NCI-H82 treated with DMSO at 0.1 percent for 48 hours (cell line): ENCODE results near the gene NOTCH4.

Source experiments
- DNase-seq: peaks from one replicate; lab custom pipeline; 2025; ENCODE audit not compliant: unreplicated experiment; lab: John Stamatoyannopoulos, UW

The NOTCH4 gene

DNA sequence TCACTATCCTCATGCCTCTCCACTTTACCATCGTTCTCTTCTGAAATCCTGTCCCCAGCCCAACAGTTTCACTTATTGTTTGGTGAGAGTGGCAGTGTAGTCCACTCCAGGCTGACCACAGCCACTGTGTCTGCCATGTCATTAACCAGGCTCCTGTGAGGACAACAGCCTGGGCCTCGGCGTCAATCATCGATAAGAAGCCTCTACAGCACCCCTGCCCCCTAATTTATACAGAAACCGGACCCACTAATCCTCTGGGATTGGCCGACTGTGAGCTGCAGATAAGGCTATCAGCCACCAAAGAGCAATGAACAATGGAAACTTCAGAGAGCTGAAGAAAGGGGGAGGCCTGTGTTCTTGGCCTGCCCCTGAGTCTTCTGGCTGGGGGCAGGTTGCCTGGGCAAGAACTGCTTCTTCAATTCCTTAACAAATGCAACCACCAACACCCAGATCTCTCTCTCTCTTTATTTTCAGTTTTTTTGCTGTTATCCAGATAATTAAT, 56.1 kb downstream of the NOTCH4 start:
- DNase-seq = no peak

DNA sequence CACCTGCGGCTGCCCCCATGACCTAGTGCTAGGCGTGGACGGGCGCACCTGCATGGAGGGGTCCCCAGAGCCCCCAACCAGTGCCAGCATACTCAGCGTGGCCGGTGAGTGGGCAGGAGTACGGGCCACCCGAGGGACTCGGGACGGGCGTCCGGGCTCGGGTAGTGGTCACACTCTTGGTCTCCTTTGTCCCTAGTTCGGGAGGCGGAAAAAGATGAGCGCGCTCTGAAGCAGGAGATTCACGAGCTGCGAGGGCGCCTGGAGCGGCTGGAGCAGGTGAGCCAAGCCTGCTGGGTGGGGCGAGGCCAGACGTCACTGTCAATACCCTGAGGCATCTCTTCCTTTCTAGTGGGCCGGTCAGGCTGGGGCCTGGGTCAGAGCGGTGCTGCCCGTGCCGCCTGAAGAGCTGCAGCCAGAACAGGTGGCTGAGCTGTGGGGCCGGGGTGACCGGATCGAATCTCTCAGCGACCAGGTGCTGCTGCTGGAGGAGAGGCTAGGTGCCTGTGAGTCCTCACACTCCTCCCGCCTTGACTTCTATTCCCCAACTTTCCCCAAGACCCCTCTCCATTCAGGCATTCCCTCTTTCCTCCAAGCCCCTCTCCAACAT, 56.6 kb downstream of the NOTCH4 start:
- no peak for DNase-seq

DNA sequence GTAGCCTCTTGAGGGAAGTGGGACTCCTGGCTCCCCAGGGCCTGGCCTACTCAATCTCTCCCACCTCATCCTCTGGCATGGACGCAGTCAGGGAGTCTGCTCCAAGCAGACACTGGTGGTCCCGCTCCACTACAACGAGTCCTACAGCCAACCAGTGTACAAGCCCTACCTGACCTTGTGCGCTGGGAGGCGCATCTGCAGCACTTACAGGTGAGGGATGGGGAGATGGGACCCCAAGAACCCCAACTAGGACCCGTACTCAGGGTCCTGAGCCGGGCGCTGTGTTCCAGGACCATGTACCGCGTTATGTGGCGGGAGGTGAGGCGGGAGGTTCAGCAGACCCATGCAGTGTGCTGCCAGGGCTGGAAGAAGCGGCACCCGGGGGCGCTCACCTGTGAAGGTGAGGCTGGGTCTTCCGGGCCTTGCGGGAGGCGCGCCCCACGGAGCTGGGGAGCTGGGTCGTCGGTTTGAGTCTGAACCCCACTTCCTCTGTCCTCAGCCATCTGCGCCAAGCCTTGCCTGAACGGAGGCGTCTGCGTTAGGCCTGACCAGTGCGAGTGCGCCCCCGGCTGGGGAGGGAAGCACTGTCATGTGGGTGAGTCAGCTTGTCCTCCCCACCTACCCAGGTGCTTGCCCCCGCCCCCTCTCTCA, 57.3 kb downstream of the NOTCH4 start:
- DNase-seq = no peak

DNA sequence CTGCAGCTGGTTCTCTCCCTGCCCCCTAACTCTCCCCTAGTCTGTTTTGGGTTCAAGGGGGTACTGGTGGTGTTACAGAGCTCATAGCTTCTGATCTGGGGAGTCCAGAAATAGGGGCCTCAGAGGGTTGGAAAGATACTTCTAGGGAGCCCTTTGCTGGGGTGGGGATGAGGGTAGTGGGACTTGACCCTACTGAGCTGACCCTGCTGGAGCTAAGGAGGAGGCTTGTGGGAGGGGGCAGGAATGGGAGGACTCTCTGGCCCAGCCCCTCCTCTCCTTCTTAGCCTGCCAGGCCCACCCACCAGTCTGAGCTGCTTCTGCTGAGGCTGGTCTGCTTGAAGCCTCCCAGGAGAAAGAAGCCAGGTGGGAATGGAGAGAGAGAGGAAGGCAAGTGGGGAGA, 59.6 kb downstream of the NOTCH4 start, which contains the start of gene EGFL8:
Gene EGFL8 (plus strand): TSS at position 301 of the 400 bp plus-strand sequence. CDS start 1,571 bp downstream, outside the sequence.
- DNase-seq = no peak

DNA sequence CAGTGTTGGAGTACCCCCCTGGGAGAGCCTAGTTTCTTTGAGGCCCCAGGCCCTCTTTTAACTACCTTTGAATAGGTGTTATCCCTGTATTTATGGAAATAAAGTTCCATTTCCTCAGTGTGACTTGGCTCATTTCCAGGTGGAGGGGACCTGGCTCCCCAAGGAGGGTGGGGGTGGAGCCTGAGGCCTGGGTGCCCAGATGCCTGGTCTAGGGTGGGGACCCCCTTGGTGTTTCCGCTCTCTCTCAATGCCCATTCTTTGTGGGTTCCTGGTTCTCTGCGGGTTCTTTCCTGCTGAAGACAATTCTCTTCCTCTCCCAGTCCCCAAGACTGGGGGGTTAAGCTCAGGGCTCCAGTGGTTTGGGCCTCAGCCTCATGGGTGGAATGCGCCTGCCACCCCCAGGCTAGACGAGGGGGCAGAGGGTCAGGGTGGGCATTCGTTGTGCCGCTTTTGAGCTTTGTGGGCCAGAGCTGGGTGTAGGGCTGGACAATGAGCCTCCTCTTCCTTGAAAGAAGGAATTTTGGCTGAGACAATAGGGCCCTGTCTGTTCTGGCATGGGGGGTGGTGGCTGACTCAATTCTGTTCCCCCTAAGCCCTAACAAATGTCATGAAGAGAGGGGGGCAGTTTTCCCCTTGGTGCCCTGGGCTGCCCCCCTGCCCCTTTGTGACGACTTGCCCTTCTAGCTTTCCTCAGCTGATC, 60.2 kb downstream of the NOTCH4 start:
- no peak for DNase-seq

DNA sequence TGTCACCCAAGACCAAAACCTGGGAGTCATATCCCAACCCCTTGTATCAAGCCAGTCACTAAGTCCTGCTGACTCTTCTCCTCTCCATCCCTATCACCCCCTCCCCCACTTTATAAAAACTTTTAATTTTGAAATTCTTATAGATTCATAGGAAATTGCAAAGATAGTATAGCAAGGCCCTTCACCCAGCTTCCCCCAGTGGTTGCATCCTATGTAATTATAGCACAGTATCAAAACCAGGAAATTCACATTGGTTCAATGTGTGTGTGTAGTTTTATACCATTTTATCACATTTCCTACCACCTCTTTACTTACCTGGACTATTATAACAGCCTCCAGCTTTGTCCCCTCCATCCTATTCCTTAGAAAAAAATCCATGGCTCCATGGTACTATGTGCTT, 65.8 kb downstream of the NOTCH4 start:
- DNase-seq = no peak

DNA sequence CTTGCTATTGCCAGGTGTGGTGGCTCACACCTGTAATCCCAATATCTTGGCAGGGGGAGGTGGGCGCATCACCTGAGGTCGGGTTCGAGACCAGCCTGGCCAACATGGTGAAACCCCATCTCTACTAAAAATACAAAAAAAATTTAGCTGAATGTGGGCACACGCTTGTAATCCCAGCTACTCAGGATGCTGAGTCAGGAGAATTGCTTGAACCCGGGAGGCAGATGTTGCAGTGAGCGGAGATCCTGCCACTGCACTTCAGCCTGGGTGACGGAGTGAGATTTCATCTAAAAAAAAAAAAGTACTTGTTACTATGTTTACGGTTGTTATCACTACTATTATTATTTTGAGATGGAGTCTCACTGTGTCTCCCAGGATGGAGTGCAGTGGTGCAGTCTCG, 67.0 kb downstream of the NOTCH4 start:
- no peak for DNase-seq

DNA sequence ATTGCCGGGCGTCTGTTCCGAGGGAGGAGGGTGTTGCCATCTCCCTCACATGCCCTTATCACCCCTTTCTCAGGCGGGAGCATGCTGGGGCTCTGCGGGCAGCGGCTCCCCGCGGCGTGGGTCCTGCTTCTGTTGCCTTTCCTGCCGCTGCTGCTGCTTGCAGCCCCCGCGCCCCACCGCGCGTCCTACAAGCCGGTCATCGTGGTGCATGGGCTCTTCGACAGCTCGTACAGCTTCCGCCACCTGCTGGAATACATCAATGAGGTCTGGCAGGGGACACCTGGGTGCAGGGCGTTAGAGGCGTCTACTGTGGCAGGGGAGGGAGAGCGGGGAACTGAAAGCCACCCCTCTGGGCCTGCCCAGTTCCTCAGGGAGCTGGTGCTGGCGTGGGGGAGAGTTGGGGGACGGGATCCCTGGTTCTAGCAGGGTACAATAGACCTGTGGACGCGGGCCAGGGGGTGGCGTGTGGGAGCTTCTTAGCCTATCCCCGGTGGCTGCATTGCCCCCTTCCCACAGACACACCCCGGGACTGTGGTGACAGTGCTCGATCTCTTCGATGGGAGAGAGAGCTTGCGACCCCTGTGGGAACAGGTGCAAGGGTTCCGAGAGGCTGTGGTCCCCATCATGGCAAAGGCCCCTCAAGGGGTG, 69.2 kb downstream of the NOTCH4 start:
- peak; percentile 53 for DNase-seq

DNA sequence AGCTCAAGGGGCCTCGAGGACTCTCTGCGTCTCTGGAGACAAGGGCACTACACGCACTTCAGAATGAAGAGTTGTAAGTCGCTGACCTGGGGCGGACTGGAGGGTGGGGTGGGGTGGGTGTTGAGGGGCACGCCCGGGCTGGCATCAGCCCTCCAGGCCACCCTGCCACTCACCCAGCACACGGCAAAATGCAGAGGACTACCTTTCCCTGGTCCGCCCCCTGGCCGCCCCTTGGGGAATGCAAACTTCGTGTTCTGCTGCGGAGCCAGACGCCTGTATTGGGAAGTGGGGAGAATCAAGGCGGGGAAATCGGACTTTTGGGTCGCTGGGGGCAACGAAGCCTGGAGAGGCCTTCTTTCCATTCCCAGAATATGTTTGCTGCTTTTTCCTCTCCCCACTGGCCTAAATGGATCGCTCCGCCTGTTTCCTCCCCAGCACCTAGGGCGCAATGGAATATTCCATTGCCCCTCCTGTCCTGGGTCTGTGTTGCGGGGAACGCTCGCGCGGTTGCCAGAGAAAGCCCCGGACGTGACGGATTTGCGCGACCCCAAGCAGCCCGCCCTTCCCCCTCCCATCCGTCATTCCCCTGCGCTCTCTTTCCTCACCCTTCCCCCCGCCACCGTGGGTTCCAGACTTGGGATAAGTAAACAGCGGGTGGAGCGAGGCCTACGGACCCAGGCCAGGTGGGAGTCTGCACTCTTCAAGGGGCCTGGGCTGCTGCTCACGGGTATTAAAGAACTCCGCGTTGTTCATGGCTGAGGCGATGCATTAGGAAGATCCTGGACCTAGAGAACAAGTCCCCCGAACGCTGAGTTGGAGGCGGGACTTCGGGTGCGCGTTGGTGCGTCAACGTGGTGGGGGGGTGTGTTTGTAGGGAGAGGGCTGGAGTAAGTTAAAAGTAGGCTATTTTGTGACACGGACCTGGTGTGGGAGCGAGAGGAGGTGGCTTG, 70.0 kb downstream of the NOTCH4 start, which contains the start of gene PPT2:
Gene PPT2 (plus strand): TSS at position 578 of the 950 bp plus-strand sequence. CDS start 454 bp downstream, outside the sequence.
- DNase-seq = peak; percentile 89

DNA sequence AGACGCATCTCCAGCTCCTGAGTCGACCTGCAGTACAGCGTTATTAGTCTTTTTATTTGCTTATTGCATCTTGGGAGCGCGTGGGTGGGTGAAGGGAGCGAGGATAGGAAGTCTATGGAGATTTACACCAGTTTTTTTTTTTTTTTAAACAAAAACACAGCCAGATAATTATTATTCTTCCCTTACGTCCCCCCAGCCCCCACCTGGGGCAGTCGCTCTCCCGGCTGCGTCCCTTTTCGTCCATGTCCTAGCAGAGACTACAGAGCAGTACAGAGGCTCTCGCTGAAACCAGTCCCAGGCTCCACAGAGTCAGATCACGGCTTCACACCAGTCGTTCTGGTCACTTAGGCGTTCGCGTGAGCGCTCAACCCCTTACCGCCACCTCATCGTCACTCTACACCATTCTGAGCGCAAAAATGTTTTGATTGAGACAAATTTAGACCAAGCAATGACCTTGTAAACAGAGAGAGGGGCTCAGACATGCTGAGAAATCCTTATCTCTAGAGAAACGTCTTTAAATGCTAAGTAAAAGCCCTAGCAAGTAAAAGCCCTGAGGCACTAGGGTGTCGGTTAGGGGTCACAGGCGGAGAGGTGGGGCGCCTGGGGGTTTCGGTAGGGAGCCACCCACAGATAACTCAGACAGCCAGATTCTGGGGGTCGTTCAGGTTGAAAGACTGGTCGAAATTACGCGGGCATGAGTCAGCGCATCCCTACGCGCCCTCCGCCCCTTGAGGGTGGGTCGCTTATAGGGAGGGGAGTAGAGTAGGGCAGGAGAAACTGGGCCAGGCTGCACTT, 70.9 kb downstream of the NOTCH4 start:
- peak; percentile 50 for DNase-seq

DNA sequence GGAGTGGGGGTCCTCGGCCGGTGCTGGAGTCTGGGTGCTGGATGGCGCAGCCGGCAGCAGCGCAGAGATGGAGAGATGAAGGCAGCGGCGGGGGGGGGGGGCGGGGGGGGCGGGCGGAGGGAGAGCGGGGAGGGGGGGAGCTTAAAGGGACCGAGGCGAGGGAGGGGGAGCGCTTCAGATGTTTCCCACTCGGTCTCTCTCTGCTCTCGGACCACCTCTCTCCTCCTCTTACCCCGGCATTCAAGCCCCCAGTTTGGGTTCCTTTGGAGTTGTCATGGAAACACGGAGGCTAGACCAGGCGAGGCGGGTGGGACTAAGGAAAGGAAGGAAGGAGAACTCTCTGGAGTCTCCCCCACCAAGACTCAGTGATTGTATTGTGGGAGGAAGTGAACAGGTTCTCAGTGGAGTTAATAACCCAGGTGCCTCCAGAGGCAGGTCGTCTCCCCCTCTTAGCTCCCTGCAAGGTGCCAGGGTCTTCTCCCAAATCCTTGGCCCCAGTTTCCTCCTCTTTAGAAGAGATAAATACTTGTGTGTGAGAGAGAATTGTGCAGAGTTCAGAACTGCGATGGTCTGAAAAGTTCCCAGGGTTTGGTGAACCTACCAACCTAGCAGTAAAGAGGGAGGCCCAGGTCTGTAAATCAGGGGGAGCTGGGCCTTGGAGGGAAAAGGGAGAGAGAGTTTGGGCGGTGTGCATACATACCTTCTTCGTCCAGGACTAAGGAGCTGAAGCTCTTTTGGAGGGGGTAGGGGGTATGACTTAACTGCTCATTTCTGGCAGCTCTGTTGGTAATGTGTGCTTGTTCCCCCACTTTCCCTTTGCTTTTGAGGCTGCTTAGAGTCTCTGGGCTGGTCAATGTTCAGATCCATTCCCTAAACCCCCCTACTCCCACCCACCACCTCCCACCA, 71.8 kb downstream of the NOTCH4 start, which contains the start of gene PRRT1:
Gene PRRT1 (minus strand): TSS at position 77 of the 906 bp plus-strand sequence. CDS start 112 bp downstream, outside the sequence.
- DNase-seq = no peak

DNA sequence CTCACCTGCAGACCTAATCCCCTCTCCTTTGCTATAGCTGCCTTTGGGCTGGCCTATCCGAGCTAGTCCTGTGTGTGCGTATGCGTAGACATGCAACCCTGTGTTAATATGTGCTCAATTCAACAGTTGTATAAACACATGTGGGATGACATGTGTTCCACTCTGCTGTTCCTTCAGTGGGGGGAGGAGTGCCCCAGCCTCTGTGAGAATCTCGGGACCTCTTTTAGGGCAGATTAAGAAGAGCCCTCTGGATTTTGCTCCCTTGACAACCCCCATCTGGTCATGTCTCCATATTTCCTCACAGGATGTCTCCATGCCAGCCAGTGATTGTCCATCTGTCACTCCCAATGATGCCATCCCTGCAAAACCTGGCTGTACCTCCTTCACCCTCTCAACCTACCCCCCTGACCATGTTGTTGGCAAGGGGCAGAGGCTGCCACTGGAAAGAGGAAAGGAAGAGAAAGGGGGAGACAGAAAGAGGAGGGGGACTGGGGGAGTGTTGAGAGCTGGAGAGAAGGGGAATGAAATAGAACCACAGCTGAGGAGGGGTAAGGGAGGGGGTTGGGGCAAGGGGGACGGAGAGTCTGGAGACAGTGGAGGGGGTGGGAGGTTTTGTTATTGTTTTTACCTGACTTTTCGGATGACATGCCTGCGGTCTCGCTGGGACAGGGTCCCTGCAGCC, 72.5 kb downstream of the NOTCH4 start:
- peak; percentile 62 for DNase-seq

DNA sequence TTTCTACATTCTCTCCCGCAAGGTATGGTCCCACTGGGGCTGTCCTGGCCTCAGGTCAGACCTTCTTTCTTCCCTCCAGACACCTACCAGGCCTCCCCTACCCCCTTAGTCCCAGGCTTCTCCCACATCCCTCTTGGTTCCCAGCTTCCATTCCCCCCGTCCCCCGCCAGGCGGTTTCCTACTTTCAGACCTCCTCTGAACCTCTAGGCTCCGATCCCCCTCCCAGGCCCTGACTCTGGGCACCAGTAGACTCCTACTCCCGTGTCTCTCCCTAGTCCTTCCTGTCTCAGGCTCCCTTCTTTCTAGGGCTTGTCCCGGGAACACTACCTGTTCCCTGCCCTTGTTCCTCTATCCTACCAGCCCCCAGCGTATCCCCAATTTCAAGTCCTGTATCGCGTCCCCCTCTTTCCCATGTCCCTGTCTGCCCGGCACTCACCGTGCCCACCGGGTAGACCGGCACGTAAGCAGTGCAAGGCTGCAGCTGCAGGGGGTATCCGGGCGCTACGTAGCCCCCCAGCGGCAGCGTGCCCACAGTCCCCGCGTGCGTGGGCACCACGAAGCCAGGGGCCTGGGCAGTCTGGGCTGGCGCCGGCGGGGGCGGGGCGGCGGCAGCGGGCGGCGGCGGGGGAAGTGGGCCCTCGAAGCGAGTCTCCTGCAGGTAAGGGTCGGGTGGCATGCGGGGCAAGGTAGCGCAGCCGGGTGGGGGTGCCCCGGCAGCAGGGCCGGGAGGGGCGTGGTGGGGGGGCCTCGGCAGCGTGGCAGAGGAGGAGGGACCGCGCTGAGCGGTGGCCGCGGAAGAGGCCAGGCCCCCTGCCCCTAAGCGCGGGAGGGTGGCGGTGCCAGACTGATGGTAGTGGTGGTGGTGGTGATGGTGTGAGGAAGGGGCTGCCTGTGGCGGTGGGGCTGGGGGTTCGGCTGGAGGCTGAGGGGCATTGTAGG, 73.7 kb downstream of the NOTCH4 start:
- DNase-seq = no peak

DNA sequence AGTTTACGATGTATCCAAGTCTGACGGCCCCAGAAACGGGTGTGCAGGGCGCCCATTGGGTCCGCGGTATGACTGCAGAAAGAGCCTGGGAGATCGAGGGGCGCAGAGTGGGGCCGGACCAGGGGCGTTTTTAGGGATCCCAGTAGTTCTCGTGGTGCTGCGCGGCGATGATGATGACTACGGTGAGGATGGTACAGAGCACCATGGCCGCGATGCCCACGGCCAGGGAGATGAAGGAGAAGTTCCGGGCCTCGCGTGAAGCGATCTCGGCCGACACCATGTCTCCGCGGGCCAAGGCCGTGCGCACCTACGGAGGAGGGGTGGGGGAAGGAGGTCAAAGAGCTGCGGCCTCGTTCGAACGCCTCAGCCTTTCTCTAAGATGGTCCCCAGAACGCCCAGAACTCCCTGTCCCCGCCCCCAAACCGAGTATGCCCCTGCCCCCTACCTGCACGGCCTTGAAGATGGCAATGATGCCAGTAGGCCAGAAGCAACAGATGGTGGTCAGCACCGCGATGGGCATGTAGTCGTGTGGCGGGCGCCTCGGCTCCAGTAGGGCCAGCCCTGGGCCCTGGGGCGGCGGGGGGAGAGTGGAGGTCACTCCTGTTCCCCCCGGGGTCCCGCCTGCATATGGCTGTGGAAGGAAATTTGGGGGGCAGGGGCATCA, 74.6 kb downstream of the NOTCH4 start:
- DNase-seq = no peak

DNA sequence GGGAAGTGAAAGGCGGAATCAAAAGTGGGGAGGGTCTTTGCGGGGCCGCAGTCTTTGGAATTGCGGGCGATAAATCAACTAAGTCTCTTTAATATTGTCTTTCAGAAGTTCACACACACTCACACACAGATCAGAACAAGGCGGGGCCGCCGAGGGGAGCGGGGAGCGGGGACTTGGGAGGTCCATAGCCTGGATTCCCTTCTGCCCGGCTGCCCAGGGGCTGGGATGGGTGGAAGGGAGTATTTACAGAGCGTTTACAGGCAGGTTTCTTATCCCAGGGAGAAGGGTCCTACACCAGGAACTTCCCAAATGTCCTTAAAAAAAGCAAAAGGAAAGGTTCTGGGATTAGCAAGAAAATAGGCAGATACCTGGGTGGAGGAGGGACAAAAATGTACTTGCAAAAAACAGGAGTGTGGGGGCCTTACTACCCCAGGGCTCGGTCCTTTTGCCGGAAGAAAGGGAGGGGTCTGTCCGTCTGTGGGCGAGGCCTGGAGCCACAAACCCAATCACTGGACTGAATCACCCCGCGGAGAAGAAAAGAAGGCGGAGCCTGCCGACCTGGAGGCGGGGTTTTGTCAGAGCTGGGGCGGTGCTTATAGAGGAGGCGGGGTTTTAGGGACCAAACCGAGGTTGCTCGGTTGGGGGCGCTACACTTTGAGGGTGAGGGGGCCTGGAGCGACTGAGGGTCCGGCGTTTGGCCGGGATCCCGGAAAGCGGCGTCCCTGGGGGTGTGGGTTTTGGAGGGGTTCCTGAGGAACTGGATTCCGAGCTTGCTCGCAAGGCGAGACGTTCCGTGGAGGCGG, 75.4 kb downstream of the NOTCH4 start:
- DNase-seq = no peak
